ENCODE data around the gene CTNNA3. TPM values are rescaled to one million over a fixed set of nuclear protein-coding genes. Genes with fewer than 3 reads are reported as not detected.

The CTNNA3 gene
- total RNA-seq, 1 donor, result not detected

GRCh38 chr10:67596641-67597040 lies 99.4 kb downstream of the CTNNA3 start:
- Histone ChIP-seq H3K79me2 (ENCODE audit: insufficient read depth, low read length) (no peaks in the 10 kb centered on the region), H3K36me3 (ENCODE audit: insufficient read depth, low read length) (no peaks in the 10 kb centered on the region), H3K27ac (ENCODE audit: low read depth, low read length) (no peak overlapping the region), H3K9me3 (ENCODE audit: low read depth, low read length) (no peaks in the 10 kb centered on the region), H3K4me2 (ENCODE audit: insufficient read depth, low read length) (no peak overlapping the region), H3K27me3 (ENCODE audit: insufficient read depth, low read length) (no peaks in the 10 kb centered on the region), H4K20me1 (ENCODE audit: insufficient read depth, low read length) (no peaks in the 10 kb centered on the region), H3K4me3 (ENCODE audit: insufficient read depth, low read length) (no peak overlapping the region), H2AFZ (ENCODE audit: low read length) (no peak overlapping the region), H3K4me1 (ENCODE audit: insufficient read depth, low read length) (peaks cover under 1% of the 10 kb centered on the region)
- no peak for DNase-seq (ENCODE audit: insufficient read length, low spot score, missing footprints)
- no peak for TF ChIP-seq CTCF (IDR thresholded peaks at IDR 0.05; ENCODE audit: extremely low read depth, low read depth, low read length)

GRCh38 chr10:67587771-67588170 lies 108.2 kb downstream of the CTNNA3 start:
- DNase-seq (ENCODE audit: insufficient read length, low spot score, missing footprints), result no peak
- no peak for TF ChIP-seq CTCF (IDR thresholded peaks at IDR 0.05; ENCODE audit: extremely low read depth, low read depth, low read length)
- Histone ChIP-seq H3K4me3 (ENCODE audit: insufficient read depth, low read length) (no peak overlapping the region), H3K79me2 (ENCODE audit: insufficient read depth, low read length) (no peaks in the 10 kb centered on the region), H4K20me1 (ENCODE audit: insufficient read depth, low read length) (no peaks in the 10 kb centered on the region), H3K27me3 (ENCODE audit: insufficient read depth, low read length) (no peaks in the 10 kb centered on the region), H3K9me3 (ENCODE audit: low read depth, low read length) (no peaks in the 10 kb centered on the region), H3K36me3 (ENCODE audit: insufficient read depth, low read length) (no peaks in the 10 kb centered on the region), H3K4me1 (ENCODE audit: insufficient read depth, low read length) (no peaks in the 10 kb centered on the region), H3K27ac (ENCODE audit: low read depth, low read length) (no peak overlapping the region), H2AFZ (ENCODE audit: low read length) (no peak overlapping the region), H3K4me2 (ENCODE audit: insufficient read depth, low read length) (no peak overlapping the region)

- H3K36me3 ChIP-seq (ENCODE audit: insufficient read depth, low read length), result no peaks in the 10 kb centered on the region
- TF ChIP-seq CTCF (IDR thresholded peaks at IDR 0.05; ENCODE audit: extremely low read depth, low read depth, low read length), result no peak
- no peak overlapping the region for H2AFZ ChIP-seq (ENCODE audit: low read length)
- H3K27ac ChIP-seq (ENCODE audit: low read depth, low read length), result no peak overlapping the region
- no peaks in the 10 kb centered on the region for H3K27me3 ChIP-seq (ENCODE audit: insufficient read depth, low read length)
- H3K4me3 ChIP-seq (ENCODE audit: insufficient read depth, low read length), result no peak overlapping the region
- no peak overlapping the region for H3K4me2 ChIP-seq (ENCODE audit: insufficient read depth, low read length)
- no peaks in the 10 kb centered on the region for H3K4me1 ChIP-seq (ENCODE audit: insufficient read depth, low read length)
- H3K79me2 ChIP-seq (ENCODE audit: insufficient read depth, low read length), result no peaks in the 10 kb centered on the region
- no peaks in the 10 kb centered on the region for H4K20me1 ChIP-seq (ENCODE audit: insufficient read depth, low read length)
- H3K9me3 ChIP-seq (ENCODE audit: low read depth, low read length), result no peaks in the 10 kb centered on the region
- no peak for DNase-seq (ENCODE audit: insufficient read length, low spot score, missing footprints)
Measured at GRCh38 chr10:67575532-67575931, 120.5 kb downstream of the CTNNA3 start.

- Histone ChIP-seq H3K27ac (ENCODE audit: low read depth, low read length) (no peak overlapping the region), H3K9me3 (ENCODE audit: low read depth, low read length) (no peaks in the 10 kb centered on the region), H3K79me2 (ENCODE audit: insufficient read depth, low read length) (no peaks in the 10 kb centered on the region), H3K4me1 (ENCODE audit: insufficient read depth, low read length) (no peaks in the 10 kb centered on the region), H3K36me3 (ENCODE audit: insufficient read depth, low read length) (no peaks in the 10 kb centered on the region), H2AFZ (ENCODE audit: low read length) (no peak overlapping the region), H3K27me3 (ENCODE audit: insufficient read depth, low read length) (no peaks in the 10 kb centered on the region), H3K4me2 (ENCODE audit: insufficient read depth, low read length) (no peak overlapping the region), H3K4me3 (ENCODE audit: insufficient read depth, low read length) (no peak overlapping the region), H4K20me1 (ENCODE audit: insufficient read depth, low read length) (no peaks in the 10 kb centered on the region)
- DNase-seq (ENCODE audit: insufficient read length, low spot score, missing footprints), result no peak
- no peak for TF ChIP-seq CTCF (IDR thresholded peaks at IDR 0.05; ENCODE audit: extremely low read depth, low read depth, low read length)
Measured at GRCh38 chr10:67573484-67573883, 122.5 kb downstream of the CTNNA3 start.

Measured in osteoblast (primary cell).